Renal cortex interstitium (tissue), 15 donors: Measurements from ENCODE around the gene KIF19. TPM values are rescaled to one million over a fixed set of nuclear protein-coding genes. Genes with fewer than 3 reads are reported as not detected.
"Not testable (repeated sequence)": the region's sequence is repeated elsewhere in the genome, so short reads cannot be mapped to it uniquely, and the experiment has no call there.

Source experiments
- DNase-seq, 11 donors: peaks; one replicate each; pipeline ENCODE4 v3.0.0-alpha.2; 2013; ENCODE audit warnings: low read depth in 9 of 11, low spot score in 4 of 11; ENCODE audit errors: extremely low read depth in 1 of 11
- long read RNA-seq, 16 experiments: transcript quantifications; one replicate each; lab custom pipeline, GENCODE V29; 2026
- polyA plus RNA-seq, 3 donors: library from polyadenylated mRNA; unstranded; fragments of 120-200 nt; gene quantifications; one replicate each; pipeline ENCODE4 v1.2.1, GENCODE V29; 2013; ENCODE audit not compliant: insufficient read length in 3 of 3

Gene KIF19
- under 1 TPM; 0.30 to 0.79 (median 0.66) TPM for polyA plus RNA-seq
- long read RNA-seq, donor 1 = 0 reads
- long read RNA-seq, donor 2 = 0 reads
- long read RNA-seq, donor 3 = 0 reads
- long read RNA-seq, donor 4 = 0 reads
- long read RNA-seq, donor 5 = 0 reads
- long read RNA-seq, donor 6 = 0 reads
- long read RNA-seq, donor 7 = 0 reads
- long read RNA-seq, donor 8 = 0 reads
- long read RNA-seq, donor 9 = 0 reads
- long read RNA-seq, donor 10 = 0 reads
- long read RNA-seq, donor 11 = 0 reads
- long read RNA-seq, donor 12 = 0 reads
- long read RNA-seq, donor 13 = 0 reads
- long read RNA-seq, donor 14 = 0 reads
- long read RNA-seq, donor 15 = 0 reads
- long read RNA-seq, donor 16 = 0 reads

DNA sequence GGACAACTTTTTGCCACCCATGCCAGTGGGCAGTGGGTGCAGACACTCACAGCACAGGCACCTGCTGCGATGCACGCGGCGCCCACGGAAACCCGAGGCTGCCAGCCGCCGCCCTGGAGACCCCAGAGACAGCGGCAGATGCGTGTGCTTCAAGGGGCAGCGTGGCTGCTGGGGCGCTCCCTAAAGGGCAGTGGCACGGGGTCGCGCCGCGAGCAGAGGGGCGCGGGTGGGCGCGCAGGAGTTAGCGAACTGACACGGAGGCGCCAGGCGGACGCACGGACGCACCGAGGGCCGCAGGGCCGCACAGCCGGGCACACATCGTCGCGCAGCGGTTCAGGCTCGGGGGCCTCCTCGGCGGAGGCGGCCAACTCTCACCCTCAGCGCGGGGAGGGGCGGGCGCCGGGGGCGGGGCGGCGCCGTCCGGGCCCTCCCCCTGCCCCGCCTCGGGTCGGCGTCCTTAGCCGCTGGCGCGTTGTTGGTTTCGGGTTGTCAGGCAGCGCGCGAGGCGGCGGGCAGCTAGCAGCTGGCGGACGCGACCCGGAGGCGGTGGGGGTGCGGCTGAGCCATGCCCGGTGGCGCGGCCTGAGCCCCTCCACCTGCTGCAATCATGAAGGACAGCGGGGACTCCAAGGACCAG lies at the start of gene KIF19:
Gene KIF19, plus strand, starts transcription at position 484 of the 637 bp plus-strand sequence. Its CDS starts 124 bp downstream, at position 608.
- peak in 7 of 11 donors; percentile 22 to 45 (median 36) for DNase-seq

GRCh38 chr17:74276541-74277009 lies 49.5 kb upstream of the KIF19 start:
- no peak for DNase-seq

- no peak for DNase-seq
Measured at GRCh38 chr17:74277935-74278334, 48.1 kb upstream of the KIF19 start.

GRCh38 chr17:74279617-74280016 lies 46.4 kb upstream of the KIF19 start:
- DNase-seq = not testable (repeated sequence)

GRCh38 chr17:74280093-74280513 lies 45.9 kb upstream of the KIF19 start:
- no peak for DNase-seq

DNA sequence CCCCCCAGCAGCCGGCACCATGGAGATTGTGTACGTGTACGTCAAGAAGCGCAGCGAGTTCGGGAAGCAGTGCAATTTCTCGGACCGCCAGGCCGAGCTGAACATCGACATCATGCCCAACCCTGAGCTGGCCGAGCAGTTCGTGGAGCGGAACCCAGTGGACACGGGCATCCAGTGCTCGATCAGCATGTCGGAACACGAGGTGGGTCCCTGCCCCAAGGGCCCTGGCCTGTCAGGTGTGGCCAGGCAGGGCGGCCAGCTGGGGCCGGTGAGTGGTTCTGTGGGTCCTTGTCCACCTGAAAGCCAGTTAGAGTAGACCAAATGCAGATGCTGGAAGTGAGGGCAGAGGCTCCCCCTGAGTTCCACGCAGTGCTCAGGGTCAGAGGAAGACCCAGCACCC lies 44.2 kb upstream of the KIF19 start:
- no peak for DNase-seq

GRCh38 chr17:74282274-74282586 lies 43.8 kb upstream of the KIF19 start:
- not testable (repeated sequence) for DNase-seq

DNA sequence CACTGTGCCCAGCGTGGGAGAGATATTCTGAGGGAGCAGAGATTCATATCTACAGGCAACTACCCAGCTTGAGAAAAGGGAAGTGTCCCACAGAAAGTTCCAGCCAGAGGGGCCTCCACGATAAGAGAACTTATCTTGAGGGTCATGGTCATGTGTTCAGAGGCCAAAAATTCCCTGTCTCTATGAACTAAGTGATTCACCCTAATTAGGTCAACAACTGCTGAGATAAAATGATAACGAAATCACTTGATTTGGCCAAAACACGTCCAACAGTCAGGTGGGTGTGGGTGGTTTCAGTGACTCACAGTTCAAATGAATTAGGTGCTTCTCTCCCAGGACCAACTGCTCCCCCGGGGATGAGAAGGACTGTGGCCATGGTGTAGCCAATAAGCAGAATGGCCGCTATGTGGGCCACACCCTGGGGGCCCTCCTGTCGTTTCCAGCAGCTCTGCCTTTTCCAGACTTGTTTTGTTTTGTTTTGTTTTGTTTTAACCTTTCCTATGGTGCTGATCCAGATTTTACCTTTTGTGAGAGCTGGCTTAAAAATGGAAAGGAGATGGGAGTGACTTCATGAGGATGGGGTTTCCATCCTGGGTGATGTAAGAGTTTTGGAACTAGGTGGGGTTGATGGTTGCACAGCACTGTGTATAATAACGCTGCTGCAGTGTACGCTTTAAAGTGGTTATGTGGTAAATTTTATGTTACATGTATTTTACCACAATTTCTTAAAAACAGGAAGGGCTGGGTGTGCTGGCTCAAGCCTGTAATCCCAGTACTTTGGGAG lies 43.2 kb upstream of the KIF19 start:
- DNase-seq = no peak

DNA sequence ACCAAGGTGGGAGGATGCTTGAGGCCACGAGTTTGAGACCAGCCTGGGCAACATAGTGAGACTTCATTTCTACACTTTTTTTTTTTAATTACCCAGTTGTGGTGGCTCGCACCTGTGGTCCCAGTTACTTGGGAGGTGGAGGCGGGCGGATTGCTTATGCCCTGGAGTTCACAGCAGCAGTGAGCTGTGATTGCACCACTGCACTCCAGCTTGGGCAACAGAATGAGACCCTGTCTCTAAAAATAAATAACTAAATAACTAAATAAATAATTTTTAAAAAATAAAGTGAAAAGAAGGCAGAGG lies 42.7 kb upstream of the KIF19 start:
- no peak for DNase-seq

- DNase-seq = no peak
Measured at GRCh38 chr17:74287031-74287602, 38.9 kb upstream of the KIF19 start.

GRCh38 chr17:74288785-74289184 lies 37.2 kb upstream of the KIF19 start:
- no peak for DNase-seq

DNA sequence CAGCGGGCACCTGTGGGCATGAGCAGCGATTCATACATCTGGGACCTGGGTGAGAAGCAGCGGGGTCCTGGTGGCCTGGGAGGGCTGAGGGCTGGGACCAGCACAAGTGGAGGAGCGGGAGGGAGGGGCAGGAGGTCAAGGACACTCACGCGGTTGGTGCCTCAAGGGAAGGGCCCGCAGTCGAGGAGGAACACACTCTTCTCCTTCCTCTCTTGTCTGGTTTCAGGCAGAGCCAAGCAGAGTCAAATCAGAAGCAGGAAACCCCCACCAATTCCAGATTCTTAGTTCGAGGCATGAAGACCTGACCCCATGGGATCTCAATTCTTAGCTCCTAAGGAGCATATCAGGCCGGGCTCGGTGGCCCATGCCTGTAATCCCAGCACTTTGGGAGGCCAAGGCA lies 36.3 kb upstream of the KIF19 start:
- DNase-seq = no peak

GRCh38 chr17:74290340-74290739 lies 35.7 kb upstream of the KIF19 start:
- DNase-seq = no peak

DNA sequence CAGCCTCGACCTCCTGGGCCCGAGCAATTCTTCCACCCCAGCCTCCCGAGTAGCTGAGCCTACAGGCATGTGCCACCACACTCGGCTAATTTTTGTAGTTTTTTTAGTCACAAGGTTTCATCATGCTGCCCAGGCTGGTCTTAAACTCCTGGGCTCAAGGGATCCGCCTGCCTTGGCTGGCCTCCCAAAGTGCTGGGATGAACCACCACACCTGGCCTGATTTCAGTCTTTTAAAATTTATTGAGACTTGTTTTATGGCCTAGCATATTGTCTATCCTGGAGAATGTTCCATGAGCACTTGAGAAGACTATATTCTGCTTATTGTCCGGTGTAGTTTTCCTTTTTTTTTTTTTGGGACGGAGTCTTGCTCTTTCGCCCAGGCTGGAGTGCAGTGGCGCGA lies 33.5 kb upstream of the KIF19 start:
- DNase-seq = no peak

GRCh38 chr17:74295625-74296547 lies 30.1 kb upstream of the KIF19 start:
- DNase-seq = no peak

- DNase-seq = peak in 1 of 11 donors; percentile 49
Measured at GRCh38 chr17:74296548-74296936, 29.5 kb upstream of the KIF19 start.

DNA sequence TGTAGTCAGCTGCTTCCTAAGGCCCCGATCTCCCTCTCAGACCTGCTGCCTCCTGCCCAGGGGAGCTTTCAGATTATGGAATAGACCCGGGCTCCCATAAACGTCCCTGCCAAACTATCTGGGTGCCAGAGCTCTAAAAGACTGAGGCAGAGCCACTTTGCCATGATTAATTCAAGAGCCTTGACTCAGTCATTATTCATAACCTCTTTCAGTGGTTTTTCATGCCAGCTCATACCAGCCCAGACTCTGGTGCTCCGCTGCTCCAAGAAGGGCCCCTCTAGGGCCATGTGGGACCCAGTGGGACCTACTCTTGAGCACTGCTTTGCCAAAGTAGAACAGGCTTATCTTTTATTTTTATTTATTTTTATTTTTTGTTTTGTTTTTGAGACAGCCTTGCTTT lies 28.1 kb upstream of the KIF19 start:
- no peak for DNase-seq

- DNase-seq = no peak
Measured at GRCh38 chr17:74298778-74299177, 27.2 kb upstream of the KIF19 start.
